Lower leg skin (tissue), 3 donors: ENCODE results near the gene NCAPD3.

Source experiments
- POLR2A ChIP-seq, 2 donors: fragments of 450-650 bp; IDR thresholded peaks; one replicate each; pipeline ENCODE4 v1.6.1; 2016 to 2017; ENCODE audit warnings: antibody characterized with exemption in 2 of 2, mild to moderate bottlenecking in 1 of 2, moderate library complexity in 1 of 2
- TF ChIP-seq, protein P1 (sequence below), 3 donors: fragments of 450-650 bp; IDR thresholded peaks; one replicate each; pipeline ENCODE4 v1.5.1; 2016; ENCODE audit warnings: antibody characterized with exemption in 3 of 3, mild to moderate bottlenecking in 3 of 3, moderate library complexity in 2 of 3

DNA sequence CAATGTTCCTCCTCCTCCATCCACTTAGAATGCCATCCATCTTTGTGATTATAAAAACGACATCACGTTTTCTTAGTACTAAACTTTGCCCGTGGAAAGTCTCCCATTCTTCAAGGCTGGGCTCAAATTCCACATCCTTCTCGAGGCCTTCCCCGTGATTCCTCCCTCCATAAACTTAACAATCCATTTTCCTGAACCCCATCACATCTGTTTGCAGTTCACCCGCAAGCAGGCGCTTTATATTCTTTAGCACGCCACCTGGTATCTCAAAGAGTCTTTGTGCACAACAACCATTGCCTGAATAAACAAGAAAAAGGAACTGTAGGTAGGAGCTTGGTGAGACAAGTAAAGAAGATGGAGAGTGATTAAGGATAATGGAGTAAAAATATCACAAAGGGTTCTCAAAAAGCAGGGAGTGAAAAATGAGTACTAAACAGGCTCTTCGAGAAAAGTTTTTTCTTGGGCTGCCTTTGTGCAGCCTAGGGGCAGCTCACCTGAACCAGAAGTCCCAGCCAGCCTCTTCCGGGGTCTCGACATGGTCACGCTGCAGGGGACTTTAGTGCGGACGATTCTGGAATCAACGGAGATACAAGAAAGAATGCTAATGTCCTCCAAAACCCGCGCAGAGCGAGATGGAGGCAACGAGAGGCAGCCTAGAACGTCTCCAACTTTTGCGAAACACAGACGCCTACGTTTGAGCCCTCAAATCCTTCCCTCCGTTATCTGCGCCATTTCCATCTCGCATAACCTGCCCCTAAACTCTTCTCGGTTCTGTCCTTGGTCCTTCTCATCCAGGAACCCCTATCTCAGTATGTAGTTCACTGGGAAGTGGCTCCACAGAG lies 28.8 kb upstream of the NCAPD3 start:
- TF ChIP-seq, protein P1, sequence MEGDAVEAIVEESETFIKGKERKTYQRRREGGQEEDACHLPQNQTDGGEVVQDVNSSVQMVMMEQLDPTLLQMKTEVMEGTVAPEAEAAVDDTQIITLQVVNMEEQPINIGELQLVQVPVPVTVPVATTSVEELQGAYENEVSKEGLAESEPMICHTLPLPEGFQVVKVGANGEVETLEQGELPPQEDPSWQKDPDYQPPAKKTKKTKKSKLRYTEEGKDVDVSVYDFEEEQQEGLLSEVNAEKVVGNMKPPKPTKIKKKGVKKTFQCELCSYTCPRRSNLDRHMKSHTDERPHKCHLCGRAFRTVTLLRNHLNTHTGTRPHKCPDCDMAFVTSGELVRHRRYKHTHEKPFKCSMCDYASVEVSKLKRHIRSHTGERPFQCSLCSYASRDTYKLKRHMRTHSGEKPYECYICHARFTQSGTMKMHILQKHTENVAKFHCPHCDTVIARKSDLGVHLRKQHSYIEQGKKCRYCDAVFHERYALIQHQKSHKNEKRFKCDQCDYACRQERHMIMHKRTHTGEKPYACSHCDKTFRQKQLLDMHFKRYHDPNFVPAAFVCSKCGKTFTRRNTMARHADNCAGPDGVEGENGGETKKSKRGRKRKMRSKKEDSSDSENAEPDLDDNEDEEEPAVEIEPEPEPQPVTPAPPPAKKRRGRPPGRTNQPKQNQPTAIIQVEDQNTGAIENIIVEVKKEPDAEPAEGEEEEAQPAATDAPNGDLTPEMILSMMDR (IDR thresholded peaks at IDR 0.05), result no peak
- TF ChIP-seq POLR2A (IDR thresholded peaks at IDR 0.05), result no peak
